ENCODE measurements around the gene IRAG1. TPM values are rescaled to one million over a fixed set of nuclear protein-coding genes. Genes with fewer than 3 reads are reported as not detected.
A peak's percentile ranks its signal among the peaks of the same experiment; 100 is the strongest.

The IRAG1 gene
- polyA plus RNA-seq = 1 to 10 TPM in 3 of 4 donors, under 1 TPM in 1; 0.45 to 9.0 (median 3.0) TPM
- long read RNA-seq, donor 1 = 0 reads
- long read RNA-seq, donor 2 = 0 reads
- long read RNA-seq, donor 3 = 0 reads
- long read RNA-seq, donor 4 = 0 reads
- long read RNA-seq, donor 5 = 0 reads
- long read RNA-seq, donor 6 = 0 reads
- long read RNA-seq, donor 7 = 0 reads
- long read RNA-seq, donor 8 = 0 reads
- long read RNA-seq, donor 9 = 0 reads
- long read RNA-seq, donor 10 = 0 reads

GRCh38 chr11:10693509-10694081 lies at the start of gene IRAG1:
Gene IRAG1 (minus strand): TSS chr11:10693755. CDS start chr11:10693602, 153 bp downstream.
- H3K4me3 ChIP-seq (ENCODE audit: low read depth in 1 of 3, low read length in 3 of 3) = peak within 1 kb of the TSS in 2 of 3 donors; percentile 27 to 45
- peak in 1 of 2 donors; percentile 24 for DNase-seq
- no peaks in the 10 kb centered on the region for H3K27me3 ChIP-seq (ENCODE audit: control insufficient read depth in 3 of 3, insufficient read depth in 3 of 3, low read length in 3 of 3)
- H3K4me1 ChIP-seq (ENCODE audit: control insufficient read depth in 3 of 3, insufficient read depth in 2 of 3, low read depth in 1 of 3, low read length in 2 of 3) = peaks cover 0 to 5% (median 0%) of the 10 kb centered on the region in 3 donors
- H3K9me3 ChIP-seq (ENCODE audit: control insufficient read depth in 2 of 2, insufficient read depth in 1 of 2, low read depth in 1 of 2, low read length in 1 of 2) = no peaks in the 10 kb centered on the region
- H3K36me3 ChIP-seq (ENCODE audit: control insufficient read depth in 3 of 3, insufficient read depth in 2 of 3, low read depth in 1 of 3, low read length in 3 of 3) = no peaks in the 10 kb centered on the region
- peak within 1 kb of the TSS; percentile 3 to 82 (median 76) for H3K27ac ChIP-seq (ENCODE audit: low read depth in 1 of 3, low read length in 2 of 3)
- 59 to 79% (median 77%) methylated on average over 18 of the region's 18 CpGs for WGBS, 3 donors
- FAIRE-seq = no peak

- peak overlapping the region in 1 of 3 donors; percentile 3 for H3K27ac ChIP-seq (ENCODE audit: low read depth in 1 of 3, low read length in 2 of 3)
- WGBS, 3 donors = 76 to 81% (median 79%) methylated on average over 9 of the region's 9 CpGs
- H3K36me3 ChIP-seq (ENCODE audit: control insufficient read depth in 3 of 3, insufficient read depth in 2 of 3, low read depth in 1 of 3, low read length in 3 of 3) = no peaks in the 10 kb centered on the region
- peaks cover 0 to 13% (median 0%) of the 10 kb centered on the region in 3 donors for H3K4me1 ChIP-seq (ENCODE audit: control insufficient read depth in 3 of 3, insufficient read depth in 2 of 3, low read depth in 1 of 3, low read length in 2 of 3)
- no peak for FAIRE-seq
- no peaks in the 10 kb centered on the region for H3K27me3 ChIP-seq (ENCODE audit: control insufficient read depth in 3 of 3, insufficient read depth in 3 of 3, low read length in 3 of 3)
- H3K9me3 ChIP-seq (ENCODE audit: control insufficient read depth in 2 of 2, insufficient read depth in 1 of 2, low read depth in 1 of 2, low read length in 1 of 2) = no peaks in the 10 kb centered on the region
- peak; percentile 29 to 44 for DNase-seq
- no peak overlapping the region for H3K4me3 ChIP-seq (ENCODE audit: low read depth in 1 of 3, low read length in 3 of 3)
These were observed 49.1 kb upstream of the IRAG1 start for GRCh38 chr11:10742460-10743208.

- Histone ChIP-seq H3K27ac (ENCODE audit: low read depth in 1 of 3, low read length in 2 of 3) (peak overlapping the region in 1 of 3 donors; percentile 73), H3K36me3 (ENCODE audit: control insufficient read depth in 3 of 3, insufficient read depth in 2 of 3, low read depth in 1 of 3, low read length in 3 of 3) (no peaks in the 10 kb centered on the region), H3K27me3 (ENCODE audit: control insufficient read depth in 3 of 3, insufficient read depth in 3 of 3, low read length in 3 of 3) (no peaks in the 10 kb centered on the region), H3K4me3 (ENCODE audit: low read depth in 1 of 3, low read length in 3 of 3) (peak overlapping the region in 1 of 3 donors; percentile 18), H3K9me3 (ENCODE audit: control insufficient read depth in 2 of 2, insufficient read depth in 1 of 2, low read depth in 1 of 2, low read length in 1 of 2) (peaks cover 0 to 2% of the 10 kb centered on the region in 2 donors), H3K4me1 (ENCODE audit: control insufficient read depth in 3 of 3, insufficient read depth in 2 of 3, low read depth in 1 of 3, low read length in 2 of 3) (no peaks in the 10 kb centered on the region)
- DNase-seq (peak; percentile 83 to 92), FAIRE-seq (no peak)
- 8 to 10% (median 8%) methylated on average over 21 of the region's 21 CpGs for WGBS, 3 donors
These were observed 42.2 kb upstream of the IRAG1 start for GRCh38 chr11:10735481-10736475.

GRCh38 chr11:10731064-10731680 lies 37.6 kb upstream of the IRAG1 start:
- no peak for FAIRE-seq
- no peak overlapping the region for H3K27ac ChIP-seq (ENCODE audit: low read depth in 1 of 3, low read length in 2 of 3)
- no peaks in the 10 kb centered on the region for H3K27me3 ChIP-seq (ENCODE audit: control insufficient read depth in 3 of 3, insufficient read depth in 3 of 3, low read length in 3 of 3)
- H3K4me3 ChIP-seq (ENCODE audit: low read depth in 1 of 3, low read length in 3 of 3) = no peak overlapping the region
- 81 to 91% (median 91%) methylated on average over 3 of the region's 3 CpGs for WGBS, 3 donors
- peaks cover 0 to 2% of the 10 kb centered on the region in 2 donors for H3K9me3 ChIP-seq (ENCODE audit: control insufficient read depth in 2 of 2, insufficient read depth in 1 of 2, low read depth in 1 of 2, low read length in 1 of 2)
- DNase-seq = no peak
- H3K36me3 ChIP-seq (ENCODE audit: control insufficient read depth in 3 of 3, insufficient read depth in 2 of 3, low read depth in 1 of 3, low read length in 3 of 3) = no peaks in the 10 kb centered on the region
- H3K4me1 ChIP-seq (ENCODE audit: control insufficient read depth in 3 of 3, insufficient read depth in 2 of 3, low read depth in 1 of 3, low read length in 2 of 3) = peaks cover 0 to 4% (median 0%) of the 10 kb centered on the region in 3 donors

GRCh38 chr11:10730151-10730550 lies 36.6 kb upstream of the IRAG1 start:
- Histone ChIP-seq H3K9me3 (ENCODE audit: control insufficient read depth in 2 of 2, insufficient read depth in 1 of 2, low read depth in 1 of 2, low read length in 1 of 2) (peaks cover 0 to 7% of the 10 kb centered on the region in 2 donors), H3K4me1 (ENCODE audit: control insufficient read depth in 3 of 3, insufficient read depth in 2 of 3, low read depth in 1 of 3, low read length in 2 of 3) (peaks cover 0 to 4% (median 0%) of the 10 kb centered on the region in 3 donors), H3K27me3 (ENCODE audit: control insufficient read depth in 3 of 3, insufficient read depth in 3 of 3, low read length in 3 of 3) (no peaks in the 10 kb centered on the region), H3K36me3 (ENCODE audit: control insufficient read depth in 3 of 3, insufficient read depth in 2 of 3, low read depth in 1 of 3, low read length in 3 of 3) (no peaks in the 10 kb centered on the region), H3K4me3 (ENCODE audit: low read depth in 1 of 3, low read length in 3 of 3) (no peak overlapping the region), H3K27ac (ENCODE audit: low read depth in 1 of 3, low read length in 2 of 3) (no peak overlapping the region)
- 89 to 93% (median 89%) methylated on average over 3 of the region's 3 CpGs for WGBS, 3 donors
- DNase-seq (no peak), FAIRE-seq (no peak)

- no peaks in the 10 kb centered on the region for H3K27me3 ChIP-seq (ENCODE audit: control insufficient read depth in 3 of 3, insufficient read depth in 3 of 3, low read length in 3 of 3)
- H3K4me1 ChIP-seq (ENCODE audit: control insufficient read depth in 3 of 3, insufficient read depth in 2 of 3, low read depth in 1 of 3, low read length in 2 of 3) = peaks cover 0 to 4% (median 0%) of the 10 kb centered on the region in 3 donors
- no peak for FAIRE-seq
- no peaks in the 10 kb centered on the region for H3K36me3 ChIP-seq (ENCODE audit: control insufficient read depth in 3 of 3, insufficient read depth in 2 of 3, low read depth in 1 of 3, low read length in 3 of 3)
- 45 to 55% (median 53%) methylated on average over 20 of the region's 20 CpGs for whole genome bisulfite sequencing, 3 donors
- peak overlapping the region in 1 of 3 donors; percentile 50 for H3K4me3 ChIP-seq (ENCODE audit: low read depth in 1 of 3, low read length in 3 of 3)
- DNase-seq = peak in 1 of 2 donors; percentile 33
- H3K9me3 ChIP-seq (ENCODE audit: control insufficient read depth in 2 of 2, insufficient read depth in 1 of 2, low read depth in 1 of 2, low read length in 1 of 2) = peaks cover 0 to 8% of the 10 kb centered on the region in 2 donors
- peak overlapping the region in 2 of 3 donors; percentile 18 to 58 for H3K27ac ChIP-seq (ENCODE audit: low read depth in 1 of 3, low read length in 2 of 3)
These were observed 35.4 kb upstream of the IRAG1 start for GRCh38 chr11:10728789-10729472.

- DNase-seq = no peak
- 60 to 72% (median 66%) methylated on average over 3 of the region's 3 CpGs for WGBS, 3 donors
- no peak overlapping the region for H3K4me3 ChIP-seq (ENCODE audit: low read depth in 1 of 3, low read length in 3 of 3)
- no peak for FAIRE-seq
- H3K4me1 ChIP-seq (ENCODE audit: control insufficient read depth in 3 of 3, insufficient read depth in 2 of 3, low read depth in 1 of 3, low read length in 2 of 3) = peaks cover 0 to 4% (median 0%) of the 10 kb centered on the region in 3 donors
- H3K27ac ChIP-seq (ENCODE audit: low read depth in 1 of 3, low read length in 2 of 3) = no peak overlapping the region
- H3K27me3 ChIP-seq (ENCODE audit: control insufficient read depth in 3 of 3, insufficient read depth in 3 of 3, low read length in 3 of 3) = no peaks in the 10 kb centered on the region
- H3K36me3 ChIP-seq (ENCODE audit: control insufficient read depth in 3 of 3, insufficient read depth in 2 of 3, low read depth in 1 of 3, low read length in 3 of 3) = no peaks in the 10 kb centered on the region
- H3K9me3 ChIP-seq (ENCODE audit: control insufficient read depth in 2 of 2, insufficient read depth in 1 of 2, low read depth in 1 of 2, low read length in 1 of 2) = peaks cover 0 to 8% of the 10 kb centered on the region in 2 donors
These were observed 34.6 kb upstream of the IRAG1 start for GRCh38 chr11:10728154-10728553.
